ENCODE data around the gene POLN. TPM values are rescaled to one million over a fixed set of nuclear protein-coding genes. Genes with fewer than 3 reads are reported as not detected.

POLN gene
- total and polyA plus RNA-seq, 2 of the 4 experiments (the other 2 are of a cell fraction) = 0.63 to 0.72 TPM

DNA sequence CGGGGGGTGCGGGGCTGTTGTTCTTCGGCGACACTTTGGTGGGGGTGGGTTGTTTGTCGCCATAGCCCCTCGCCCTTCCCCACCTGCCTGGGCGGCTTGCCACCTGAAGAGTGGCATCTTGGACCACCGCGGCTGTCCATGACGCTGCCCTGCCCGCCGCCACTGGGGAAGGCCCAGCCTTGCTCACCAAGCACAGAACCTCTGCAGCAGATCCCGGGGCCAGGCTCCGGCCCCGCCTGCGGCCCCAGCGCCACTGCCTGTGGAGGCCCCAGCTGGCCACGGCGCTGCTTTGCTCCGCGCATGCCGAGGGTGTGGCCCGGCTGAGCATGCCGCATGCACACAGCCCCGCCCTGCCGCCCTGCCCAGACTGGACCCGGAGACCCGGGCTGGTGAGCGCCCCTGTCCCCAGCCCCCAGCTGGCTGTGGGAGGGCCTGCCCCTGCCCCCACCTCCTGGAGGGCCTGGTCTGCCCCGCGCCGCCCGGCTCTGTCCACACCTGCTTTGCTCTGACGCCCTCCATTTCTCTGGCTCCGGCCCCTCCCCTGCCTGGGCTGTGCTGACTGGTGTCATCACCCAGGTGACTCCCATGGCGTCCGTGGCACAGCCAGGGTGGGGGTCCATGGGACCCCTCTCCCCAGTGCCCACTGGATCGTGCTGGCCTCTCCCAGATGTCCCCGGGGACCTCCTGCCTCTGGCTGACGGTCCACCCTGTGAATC lies 177.5 kb downstream of the POLN start:
- no peak overlapping the region for H3K4me3 ChIP-seq (ENCODE audit: insufficient read depth, low read depth, low read length)
- DNase-seq = no peak
- in situ Hi-C loops (cut with MboI; ENCODE audit: low sequenced_read_pairs) = no loop called here

More for the DNA sequence above, 177.5 kb downstream of the POLN start:
- no peak overlapping the region for H3K23ac ChIP-seq (ENCODE audit: low read depth, low read length)
- ChIA-PET POLR2A (ENCODE audit: unreplicated experiment) (no interaction called here), CTCF (no interaction called here)
- H4K5ac ChIP-seq (ENCODE audit: low read depth, low read length) = no peak overlapping the region
- H4K20me1 ChIP-seq (ENCODE audit: insufficient read depth, low read length) = no peaks in the 10 kb centered on the region
- ATAC-seq (ENCODE audit: low read depth) = no peak
- no peak overlapping the region for H2BK120ac ChIP-seq (ENCODE audit: low read depth, low read length)
- H2AK9ac ChIP-seq (replicated peaks; ENCODE audit: low read depth, low read length, poor library complexity) = no peak overlapping the region
- no TSS peak for BruUV-seq (replicated peaks)
- no peak overlapping the region for H4K91ac ChIP-seq (ENCODE audit: insufficient read depth, low read depth, low read length)
- H3K79me1 ChIP-seq (ENCODE audit: low read depth in 1 of 2, low read length in 2 of 2) = no peaks in the 10 kb centered on the region
- no peak overlapping the region for H3K4me2 ChIP-seq (ENCODE audit: low read depth, low read length)
- no peak overlapping the region for H3K18ac ChIP-seq (ENCODE audit: low read depth, low read length)
- no peak overlapping the region for H3K4ac ChIP-seq (ENCODE audit: low read depth, low read length)
- dilution Hi-C loops (cut with HindIII; ENCODE audit: low sequenced_read_pairs, unreplicated experiment) = no loop called here
- no peak overlapping the region for H2AFZ ChIP-seq (replicated peaks; ENCODE audit: low read length, poor library complexity)
- intact Hi-C loops (cut with micrococcal nuclease) = no loop called here
- WGBS, 2 experiments (ENCODE audit: extremely low coverage in 2 of 2, insufficient read length in 1 of 2) = 84% methylated on average over 23 of the region's 40 CpGs; no CpG with 5 or more reads in 1 of the 2 experiments
- peaks cover 6% of the 10 kb centered on the region; the same call in 1 of the 2 replicates for H3K9me1 ChIP-seq (ENCODE audit: insufficient read depth, low read length)
- H3K27me3 ChIP-seq (ENCODE audit: control insufficient read depth, insufficient read depth, low read length) = peaks cover 23% of the 10 kb centered on the region; the same call in 1 of the 2 replicates
- no peak overlapping the region for H2BK15ac ChIP-seq (ENCODE audit: low read depth, low read length)
- no peak overlapping the region for H2AK5ac ChIP-seq (ENCODE audit: low read depth, low read length)
- no peak overlapping the region for H3K14ac ChIP-seq (replicated peaks; ENCODE audit: low read depth, low read length)
- H3K9ac ChIP-seq (ENCODE audit: low read depth, low read length) = no peak overlapping the region
- H3K9me3 ChIP-seq (ENCODE audit: control insufficient read depth, insufficient read depth, low read length) = no peaks in the 10 kb centered on the region
- H3K27ac ChIP-seq (ENCODE audit: insufficient read depth, low read length) = no peak overlapping the region
- H2BK5ac ChIP-seq (ENCODE audit: low read depth, low read length, poor library complexity, severe bottlenecking) = no peak overlapping the region
- TF ChIP-seq, protein P1, sequence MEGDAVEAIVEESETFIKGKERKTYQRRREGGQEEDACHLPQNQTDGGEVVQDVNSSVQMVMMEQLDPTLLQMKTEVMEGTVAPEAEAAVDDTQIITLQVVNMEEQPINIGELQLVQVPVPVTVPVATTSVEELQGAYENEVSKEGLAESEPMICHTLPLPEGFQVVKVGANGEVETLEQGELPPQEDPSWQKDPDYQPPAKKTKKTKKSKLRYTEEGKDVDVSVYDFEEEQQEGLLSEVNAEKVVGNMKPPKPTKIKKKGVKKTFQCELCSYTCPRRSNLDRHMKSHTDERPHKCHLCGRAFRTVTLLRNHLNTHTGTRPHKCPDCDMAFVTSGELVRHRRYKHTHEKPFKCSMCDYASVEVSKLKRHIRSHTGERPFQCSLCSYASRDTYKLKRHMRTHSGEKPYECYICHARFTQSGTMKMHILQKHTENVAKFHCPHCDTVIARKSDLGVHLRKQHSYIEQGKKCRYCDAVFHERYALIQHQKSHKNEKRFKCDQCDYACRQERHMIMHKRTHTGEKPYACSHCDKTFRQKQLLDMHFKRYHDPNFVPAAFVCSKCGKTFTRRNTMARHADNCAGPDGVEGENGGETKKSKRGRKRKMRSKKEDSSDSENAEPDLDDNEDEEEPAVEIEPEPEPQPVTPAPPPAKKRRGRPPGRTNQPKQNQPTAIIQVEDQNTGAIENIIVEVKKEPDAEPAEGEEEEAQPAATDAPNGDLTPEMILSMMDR (conservative IDR thresholded peaks at IDR 0.05; ENCODE audit: low read depth, low read length) = no peak
- TF ChIP-seq POLR2A (IDR thresholded peaks at IDR 0.05; ENCODE audit: low read depth, low read length) (no peak), RCOR1 (IDR thresholded peaks at IDR 0.05; ENCODE audit: insufficient replicate concordance, low read length) (no peak), SMC3 (IDR thresholded peaks at IDR 0.05; ENCODE audit: low read depth, low read length) (no peak), MAFK (IDR thresholded peaks at IDR 0.05; ENCODE audit: low read depth, low read length) (no peak), FOS (IDR thresholded peaks at IDR 0.05; ENCODE audit: low read depth, low read length) (no peak)
- H3K56ac ChIP-seq (ENCODE audit: extremely low read depth, insufficient read depth, low read length) = no peak overlapping the region
- H3K36me3 ChIP-seq (ENCODE audit: control insufficient read depth, insufficient read depth, low read length) = no peaks in the 10 kb centered on the region
- no peaks in the 10 kb centered on the region for H3K4me1 ChIP-seq (ENCODE audit: control insufficient read depth, insufficient read depth, low read length)
- no peak overlapping the region for H2BK20ac ChIP-seq (ENCODE audit: low read depth, low read length)
- no peak overlapping the region for H4K8ac ChIP-seq (ENCODE audit: low read depth in 2 of 2, low read length in 2 of 2)

All from IMR-90 (cell line).